Transverse colon (tissue), 4 donors: Measurements from ENCODE around the gene ZFPL1. TPM values are rescaled to one million over a fixed set of nuclear protein-coding genes. Genes with fewer than 3 reads are reported as not detected.
A peak's percentile ranks its signal among the peaks of the same experiment; 100 is the strongest.

Experiments
- DNase-seq: peaks from one replicate; pipeline ENCODE4 v3.0.0-alpha.2; 2019
- H3K27ac ChIP-seq, 4 donors: fragments of 200-600 bp; sonication (generic); 2 replicates each; pipeline ENCODE4 v1.5.1; 2016 to 2018; ENCODE audit warnings: inconsistent platforms in 4 of 4
- H3K27me3 ChIP-seq: fragments of 200-600 bp; sonication (generic); 2 replicates; pipeline ENCODE4 v1.5.1; 2017; ENCODE audit warnings: inconsistent platforms
- H3K36me3 ChIP-seq, 4 donors: fragments of 200-600 bp; sonication (generic); 2 replicates each; pipeline ENCODE4 v1.5.1; 2017 to 2019; ENCODE audit warnings: inconsistent platforms in 4 of 4
- H3K4me1 ChIP-seq, 4 donors: fragments of 200-600 bp; sonication (generic); 2 replicates each; pipeline ENCODE4 v1.5.1; 2017 to 2020; ENCODE audit warnings: inconsistent platforms in 4 of 4
- H3K4me3 ChIP-seq, 4 donors: fragments of 200-600 bp; sonication (generic); 1 replicate in 1 of 4; 2 replicates in 3 of 4; pipeline versions ENCODE4 v1.5.1 to v1.6.1; 2017 to 2019; ENCODE audit warnings: inconsistent platforms in 4 of 4
- H3K9me3 ChIP-seq, 2 donors: fragments of 200-600 bp; sonication (generic); 2 replicates each; pipeline ENCODE4 v1.5.1; 2017 to 2019; ENCODE audit warnings: inconsistent platforms in 2 of 2
- CTCF ChIP-seq, 5 experiments: fragments of 200-600 bp in 3 of 5; fragments of 450-650 bp in 2 of 5; sonication (generic) in 3 of 5; IDR thresholded peaks; 1 replicate in 2 of 5; 2 replicates in 3 of 5; pipeline ENCODE4 v1.5.1; 2016 to 2017; ENCODE audit warnings: antibody characterized with exemption in 5 of 5, inconsistent platforms in 3 of 5, mild to moderate bottlenecking in 2 of 5, moderate library complexity in 1 of 5
- EP300 ChIP-seq: sonication (generic); formaldehyde crosslinking; IDR thresholded peaks from one replicate; pipeline ENCODE4 v1.6.1; 2017; ENCODE audit warnings: antibody characterized with exemption, low read depth
- POLR2A ChIP-seq: fragments of 450-650 bp; IDR thresholded peaks from one replicate; pipeline ENCODE4 v1.6.1; 2016; ENCODE audit warnings: antibody characterized with exemption, mild to moderate bottlenecking, moderate library complexity
- POLR2AphosphoS5 ChIP-seq, 3 donors: sonication (generic); formaldehyde crosslinking; IDR thresholded peaks; one replicate each; pipeline ENCODE4 v1.6.1; 2016; ENCODE audit warnings: antibody characterized with exemption in 3 of 3
- WGBS, 2 donors: methylation state at CpG; one replicate each; pipeline ENCODE4 v1.1.5; 2018; ENCODE audit warnings: low coverage in 1 of 2; 5-methylcytosine and 5-hydroxymethylcytosine counted together
- in situ Hi-C, 4 donors: fragments of 200-750 bp; cut with MboI; loops; one replicate each; pipeline versions ENCODE4 v1.15.0 to v1.15.1; 2017; ENCODE audit warnings: low sequenced_read_pairs in 3 of 4, low pct_ligation_motif_present in 1 of 4, low pct_unique_long_range_greater_than_20kb in 1 of 4
- intact Hi-C: fragments of 100-400 bp; cut with DNase I; formaldehyde crosslinking; loops from one replicate; pipeline ENCODE4 v1.15.1; 2023; ENCODE audit warnings: low total_unique reads
- total RNA-seq, 4 donors: library from RNA; depleted of rRNA; stranded (reverse); fragments of >200 nt; gene quantifications; one replicate each; pipeline ENCODE4 v1.1.0, GENCODE V29; 2016

Gene ZFPL1
- total RNA-seq, 4 donors from 2014 or later: 44.5 to 105 (median 64.2) TPM

DNA sequence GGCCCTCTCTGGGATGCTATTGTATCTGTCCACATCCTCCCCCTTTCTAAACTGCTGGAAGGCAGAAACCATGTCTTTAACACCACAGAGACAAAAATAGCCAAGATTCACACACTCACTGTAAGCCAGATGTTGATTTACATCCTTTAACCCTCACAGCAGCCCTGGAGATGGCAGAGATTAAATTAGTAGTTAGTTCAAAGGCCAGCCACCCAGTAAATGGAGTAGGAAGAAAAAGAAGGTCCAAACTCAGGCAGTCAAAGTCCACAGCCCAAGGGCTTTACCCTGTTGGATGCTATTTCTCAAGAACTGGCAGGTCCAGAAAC, 35.6 kb downstream of the ZFPL1 start:
- in situ Hi-C loops (no loop called here), intact Hi-C loops (loop anchor here (5.0 kb wide), 1 partner anchor 92 kb away; the partner anchor contains the start of gene SNX15)
- DNase-seq: no peak
- H3K4me3 ChIP-seq: no peak overlapping the region
- TF ChIP-seq POLR2AphosphoS5 (IDR thresholded peaks at IDR 0.05): no peak
- TF ChIP-seq CTCF (IDR thresholded peaks at IDR 0.05): no peak
- TF ChIP-seq EP300: no peak
- no peaks in the 10 kb centered on the region for H3K9me3 ChIP-seq
- no peaks in the 10 kb centered on the region for H3K27me3 ChIP-seq
- no peak overlapping the region for H3K27ac ChIP-seq
- H3K4me1 ChIP-seq: peaks cover 23 to 47% (median 34%) of the 10 kb centered on the region in 4 donors
- H3K36me3 ChIP-seq: peaks cover 0 to 23% (median 5%) of the 10 kb centered on the region in 4 donors

- no peaks in the 10 kb centered on the region for H3K9me3 ChIP-seq
- intact Hi-C loops: no loop called here
- no peak for TF ChIP-seq CTCF (IDR thresholded peaks at IDR 0.05)
- TF ChIP-seq POLR2A: no peak
- no peak for TF ChIP-seq POLR2AphosphoS5 (IDR thresholded peaks at IDR 0.05)
- TF ChIP-seq EP300: no peak
- 69 to 70% methylated on average over 2 to 3 of the region's 3 CpGs for WGBS, 2 donors
- H3K27me3 ChIP-seq: no peaks in the 10 kb centered on the region
- peak overlapping the region in 2 of 4 donors; percentile 71 to 94 for H3K4me3 ChIP-seq
- H3K4me1 ChIP-seq: peaks cover 22 to 43% (median 32%) of the 10 kb centered on the region in 4 donors
- in situ Hi-C loops: no loop called here
- DNase-seq: no peak
- H3K27ac ChIP-seq: peak overlapping the region; percentile 89 to 97 (median 96)
- peaks cover 0 to 35% (median 8%) of the 10 kb centered on the region in 4 donors for H3K36me3 ChIP-seq
These were observed 36.8 kb downstream of the ZFPL1 start for GRCh38 chr11:65120831-65121230.

DNA sequence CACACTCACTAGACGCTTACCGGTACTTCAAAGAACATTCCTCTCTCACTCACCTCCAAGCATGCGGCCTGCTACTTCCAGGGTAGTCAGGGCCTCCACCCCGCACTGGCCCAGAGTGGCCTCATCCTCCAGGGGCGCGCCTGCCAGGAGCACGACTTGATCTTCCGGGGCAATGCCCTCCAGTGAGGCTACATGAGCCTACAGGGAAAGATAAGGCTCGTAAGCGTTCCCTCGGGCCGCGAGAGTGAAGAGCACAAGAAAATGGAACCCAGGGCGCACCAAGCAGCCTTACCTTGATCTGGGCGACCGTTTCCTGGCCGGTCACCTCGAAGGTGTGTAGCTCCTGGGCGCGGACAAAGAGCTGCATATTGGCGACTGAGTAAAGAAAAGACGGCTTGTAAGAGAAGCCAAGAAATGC, 37.4 kb downstream of the ZFPL1 start:
- peak in 1 of 5 experiments; percentile 31 for TF ChIP-seq CTCF (IDR thresholded peaks at IDR 0.05)
- TF ChIP-seq POLR2A: no peak
- Histone ChIP-seq H3K36me3 (peaks cover 0 to 42% (median 11%) of the 10 kb centered on the region in 4 donors), H3K4me3 (peak overlapping the region; percentile 54 to 94 (median 79)), H3K9me3 (no peaks in the 10 kb centered on the region), H3K27me3 (no peaks in the 10 kb centered on the region), H3K4me1 (peaks cover 16 to 37% (median 26%) of the 10 kb centered on the region in 4 donors), H3K27ac (peak overlapping the region; percentile 89 to 97 (median 96))
- intact Hi-C loops (no loop called here), in situ Hi-C loops (no loop called here)
- DNase-seq: peak; percentile 57
- 0 to 1% methylated on average over 2 to 22 of the region's 22 CpGs for WGBS, 2 donors

- 0% methylated on average over 7 to 64 of the region's 64 CpGs for WGBS, 2 donors
- peak within 1 kb of the TSS; percentile 89 to 97 (median 96) for H3K27ac ChIP-seq
- H3K4me3 ChIP-seq: peak within 1 kb of the TSS; percentile 54 to 94 (median 80)
- intact Hi-C loops (no loop called here), in situ Hi-C loops (no loop called here)
- H3K4me1 ChIP-seq: peaks cover 11 to 32% (median 19%) of the 10 kb centered on the region in 4 donors
- no peaks in the 10 kb centered on the region for H3K9me3 ChIP-seq
- DNase-seq: peak; percentile 100
- no peaks in the 10 kb centered on the region for H3K27me3 ChIP-seq
- peaks cover 0 to 46% (median 13%) of the 10 kb centered on the region in 4 donors for H3K36me3 ChIP-seq
- TF ChIP-seq POLR2A (peak; percentile 97), CTCF (IDR thresholded peaks at IDR 0.05) (no peak), POLR2AphosphoS5 (IDR thresholded peaks at IDR 0.05) (peak; percentile 98 to 99 (median 98)), EP300 (no peak)
These were observed 38.1 kb downstream of the ZFPL1 start, which contains the start of the genes FAU and MRPL49 for GRCh38 chr11:65121865-65122696. FAU (minus strand) TSS chr11:65122134; CDS start chr11:65121813, 321 bp downstream. MRPL49 (plus strand) TSS chr11:65122321; CDS start chr11:65122347, 26 bp downstream.
